ENCODE data around the gene TAF11L6. TPM values are rescaled to one million over a fixed set of nuclear protein-coding genes. Genes with fewer than 3 reads are reported as not detected.
"Not testable (repeated sequence)": the region's sequence is repeated elsewhere in the genome, so short reads cannot be mapped to it uniquely, and the experiment has no call there.

TAF11L6 gene
- polyA plus RNA-seq: not detected

DNA sequence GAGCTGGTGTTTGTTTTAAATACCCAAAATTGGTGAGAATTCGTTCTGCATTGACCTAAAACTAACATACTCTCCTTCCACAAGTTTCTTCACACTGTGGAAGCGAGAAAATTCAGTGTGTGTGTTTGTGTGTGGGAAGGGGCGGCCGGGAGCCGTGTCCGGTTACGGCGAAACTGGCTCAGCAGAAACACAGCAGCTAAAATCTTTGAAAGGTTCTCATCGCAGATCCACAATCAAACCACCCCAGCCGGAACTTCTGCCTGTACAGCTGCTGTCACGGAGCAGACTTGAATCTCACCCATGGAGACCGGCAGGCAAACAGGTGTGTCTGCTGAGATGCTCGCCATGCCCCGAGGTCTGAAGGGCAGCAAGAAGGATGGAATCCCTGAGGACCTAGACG, at the start of gene TAF11L6:
Gene TAF11L6 (plus strand): TSS at position 301 of the 400 bp plus-strand sequence.
- H3K4me3 ChIP-seq (ENCODE audit: low read depth in 1 of 2, low read length in 2 of 2); H3K4me1 ChIP-seq (ENCODE audit: control insufficient read depth in 2 of 2, insufficient read depth in 2 of 2, low read length in 1 of 2); H3K27me3 ChIP-seq (ENCODE audit: control insufficient read depth in 1 of 2, insufficient read depth in 2 of 2, low read length in 2 of 2); H3K9me3 ChIP-seq (ENCODE audit: control insufficient read depth in 2 of 2, insufficient read depth in 1 of 2, low read depth in 1 of 2, low read length in 1 of 2); H3K27ac ChIP-seq (ENCODE audit: low read depth in 2 of 2, low read length in 1 of 2); H3K36me3 ChIP-seq (ENCODE audit: control insufficient read depth in 2 of 2, insufficient read depth in 2 of 2, low read length in 1 of 2): not testable (repeated sequence)
- WGBS, 2 donors: no CpG with 5 or more reads among the region's 15 CpGs

- 68 to 79% methylated on average over 4 of the region's 4 CpGs for WGBS, 2 donors
- Histone ChIP-seq H3K4me3 (ENCODE audit: low read depth in 1 of 2, low read length in 2 of 2) (no peak overlapping the region), H3K9me3 (ENCODE audit: control insufficient read depth in 2 of 2, insufficient read depth in 1 of 2, low read depth in 1 of 2, low read length in 1 of 2) (no peaks in the 10 kb centered on the region), H3K27ac (ENCODE audit: low read depth in 2 of 2, low read length in 1 of 2) (no peak overlapping the region), H3K27me3 (ENCODE audit: control insufficient read depth in 1 of 2, insufficient read depth in 2 of 2, low read length in 2 of 2) (no peaks in the 10 kb centered on the region), H3K36me3 (ENCODE audit: control insufficient read depth in 2 of 2, insufficient read depth in 2 of 2, low read length in 1 of 2) (no peaks in the 10 kb centered on the region), H3K4me1 (ENCODE audit: control insufficient read depth in 2 of 2, insufficient read depth in 2 of 2, low read length in 1 of 2) (no peaks in the 10 kb centered on the region)
Observed at GRCh38 chr5:17481378-17481777, 47.1 kb upstream of the TAF11L6 start.

- no peaks in the 10 kb centered on the region for H3K27me3 ChIP-seq (ENCODE audit: control insufficient read depth in 1 of 2, insufficient read depth in 2 of 2, low read length in 2 of 2)
- no peak overlapping the region for H3K27ac ChIP-seq (ENCODE audit: low read depth in 2 of 2, low read length in 1 of 2)
- no peaks in the 10 kb centered on the region for H3K4me1 ChIP-seq (ENCODE audit: control insufficient read depth in 2 of 2, insufficient read depth in 2 of 2, low read length in 1 of 2)
- 72 to 79% methylated on average over 2 of the region's 2 CpGs for WGBS, 2 donors
- no peak overlapping the region for H3K4me3 ChIP-seq (ENCODE audit: low read depth in 1 of 2, low read length in 2 of 2)
- H3K9me3 ChIP-seq (ENCODE audit: control insufficient read depth in 2 of 2, insufficient read depth in 1 of 2, low read depth in 1 of 2, low read length in 1 of 2): no peaks in the 10 kb centered on the region
- H3K36me3 ChIP-seq (ENCODE audit: control insufficient read depth in 2 of 2, insufficient read depth in 2 of 2, low read length in 1 of 2): no peaks in the 10 kb centered on the region
Observed at GRCh38 chr5:17482790-17483189, 45.7 kb upstream of the TAF11L6 start.

GRCh38 chr5:17486464-17487173, 41.9 kb upstream of the TAF11L6 start:
- not testable (repeated sequence) for H3K36me3 ChIP-seq (ENCODE audit: control insufficient read depth in 2 of 2, insufficient read depth in 2 of 2, low read length in 1 of 2); H3K27ac ChIP-seq (ENCODE audit: low read depth in 2 of 2, low read length in 1 of 2); H3K27me3 ChIP-seq (ENCODE audit: control insufficient read depth in 1 of 2, insufficient read depth in 2 of 2, low read length in 2 of 2); H3K4me3 ChIP-seq (ENCODE audit: low read depth in 1 of 2, low read length in 2 of 2); H3K9me3 ChIP-seq (ENCODE audit: control insufficient read depth in 2 of 2, insufficient read depth in 1 of 2, low read depth in 1 of 2, low read length in 1 of 2); H3K4me1 ChIP-seq (ENCODE audit: control insufficient read depth in 2 of 2, insufficient read depth in 2 of 2, low read length in 1 of 2)
- 89 to 93% methylated on average over 10 of the region's 10 CpGs for WGBS, 2 donors

- H3K27me3 ChIP-seq (ENCODE audit: control insufficient read depth in 1 of 2, insufficient read depth in 2 of 2, low read length in 2 of 2): no peaks in the 10 kb centered on the region
- WGBS, 2 donors: 88 to 93% methylated on average over 1 of the region's 1 CpG
- H3K4me1 ChIP-seq (ENCODE audit: control insufficient read depth in 2 of 2, insufficient read depth in 2 of 2, low read length in 1 of 2): no peaks in the 10 kb centered on the region
- no peak overlapping the region for H3K4me3 ChIP-seq (ENCODE audit: low read depth in 1 of 2, low read length in 2 of 2)
- no peaks in the 10 kb centered on the region for H3K36me3 ChIP-seq (ENCODE audit: control insufficient read depth in 2 of 2, insufficient read depth in 2 of 2, low read length in 1 of 2)
- no peak overlapping the region for H3K27ac ChIP-seq (ENCODE audit: low read depth in 2 of 2, low read length in 1 of 2)
- no peaks in the 10 kb centered on the region for H3K9me3 ChIP-seq (ENCODE audit: control insufficient read depth in 2 of 2, insufficient read depth in 1 of 2, low read depth in 1 of 2, low read length in 1 of 2)
Observed at GRCh38 chr5:17487174-17487512, 41.3 kb upstream of the TAF11L6 start.

- H3K4me1 ChIP-seq (ENCODE audit: control insufficient read depth in 2 of 2, insufficient read depth in 2 of 2, low read length in 1 of 2); H3K27me3 ChIP-seq (ENCODE audit: control insufficient read depth in 1 of 2, insufficient read depth in 2 of 2, low read length in 2 of 2); H3K4me3 ChIP-seq (ENCODE audit: low read depth in 1 of 2, low read length in 2 of 2); H3K36me3 ChIP-seq (ENCODE audit: control insufficient read depth in 2 of 2, insufficient read depth in 2 of 2, low read length in 1 of 2); H3K9me3 ChIP-seq (ENCODE audit: control insufficient read depth in 2 of 2, insufficient read depth in 1 of 2, low read depth in 1 of 2, low read length in 1 of 2); H3K27ac ChIP-seq (ENCODE audit: low read depth in 2 of 2, low read length in 1 of 2): not testable (repeated sequence)
- WGBS, 2 donors: 92 to 97% methylated on average over 19 to 23 of the region's 23 CpGs
Observed at GRCh38 chr5:17491257-17491656, 37.2 kb upstream of the TAF11L6 start.

DNA sequence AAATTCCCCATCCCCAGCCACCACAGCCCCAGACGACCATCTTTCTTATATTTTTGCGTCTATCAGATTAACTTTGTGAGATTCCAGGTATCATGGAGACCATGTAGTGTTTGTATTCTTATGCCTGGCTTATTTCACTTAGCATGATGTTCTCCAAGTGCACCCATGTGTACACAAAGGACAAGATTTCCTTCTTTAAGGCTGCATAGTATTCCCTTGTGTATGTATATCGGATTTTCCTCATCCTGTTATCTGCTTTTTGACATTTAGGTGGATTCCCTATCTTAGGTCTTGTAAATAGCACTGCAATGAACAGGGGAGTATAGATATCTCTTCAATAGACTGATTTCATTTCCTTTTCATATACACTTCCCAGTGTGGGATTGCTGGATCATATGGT, 35.7 kb upstream of the TAF11L6 start:
- Histone ChIP-seq H3K4me1 (ENCODE audit: control insufficient read depth in 2 of 2, insufficient read depth in 2 of 2, low read length in 1 of 2) (no peaks in the 10 kb centered on the region), H3K4me3 (ENCODE audit: low read depth in 1 of 2, low read length in 2 of 2) (no peak overlapping the region), H3K36me3 (ENCODE audit: control insufficient read depth in 2 of 2, insufficient read depth in 2 of 2, low read length in 1 of 2) (no peaks in the 10 kb centered on the region), H3K27me3 (ENCODE audit: control insufficient read depth in 1 of 2, insufficient read depth in 2 of 2, low read length in 2 of 2) (no peaks in the 10 kb centered on the region), H3K9me3 (ENCODE audit: control insufficient read depth in 2 of 2, insufficient read depth in 1 of 2, low read depth in 1 of 2, low read length in 1 of 2) (no peaks in the 10 kb centered on the region), H3K27ac (ENCODE audit: low read depth in 2 of 2, low read length in 1 of 2) (no peak overlapping the region)
- 84 to 90% methylated on average over 3 of the region's 3 CpGs for WGBS, 2 donors

DNA sequence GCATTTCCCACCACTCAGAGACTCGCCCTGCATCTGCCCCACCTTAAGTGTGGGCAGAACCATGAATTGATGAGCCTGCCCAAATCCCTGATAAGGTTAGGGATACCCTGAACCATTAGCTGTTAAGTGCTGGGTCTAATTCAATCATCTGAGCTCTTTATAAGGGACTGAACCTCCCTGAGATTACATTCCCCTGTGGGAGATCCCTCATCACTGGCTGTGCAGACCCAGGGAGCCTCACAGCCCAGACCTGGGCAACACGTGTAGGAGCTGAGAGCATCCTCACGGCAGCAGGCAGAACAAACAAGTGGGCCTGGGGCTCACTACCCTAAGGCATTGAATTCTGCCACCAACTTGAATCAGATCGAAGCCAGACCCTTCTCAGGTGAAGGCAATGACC, 31.0 kb upstream of the TAF11L6 start:
- no peaks in the 10 kb centered on the region for H3K4me1 ChIP-seq (ENCODE audit: control insufficient read depth in 2 of 2, insufficient read depth in 2 of 2, low read length in 1 of 2)
- no peak overlapping the region for H3K4me3 ChIP-seq (ENCODE audit: low read depth in 1 of 2, low read length in 2 of 2)
- WGBS, 2 donors: 74 to 79% methylated on average over 4 of the region's 4 CpGs
- no peaks in the 10 kb centered on the region for H3K36me3 ChIP-seq (ENCODE audit: control insufficient read depth in 2 of 2, insufficient read depth in 2 of 2, low read length in 1 of 2)
- no peak overlapping the region for H3K27ac ChIP-seq (ENCODE audit: low read depth in 2 of 2, low read length in 1 of 2)
- H3K27me3 ChIP-seq (ENCODE audit: control insufficient read depth in 1 of 2, insufficient read depth in 2 of 2, low read length in 2 of 2): no peaks in the 10 kb centered on the region
- H3K9me3 ChIP-seq (ENCODE audit: control insufficient read depth in 2 of 2, insufficient read depth in 1 of 2, low read depth in 1 of 2, low read length in 1 of 2): no peaks in the 10 kb centered on the region

DNA sequence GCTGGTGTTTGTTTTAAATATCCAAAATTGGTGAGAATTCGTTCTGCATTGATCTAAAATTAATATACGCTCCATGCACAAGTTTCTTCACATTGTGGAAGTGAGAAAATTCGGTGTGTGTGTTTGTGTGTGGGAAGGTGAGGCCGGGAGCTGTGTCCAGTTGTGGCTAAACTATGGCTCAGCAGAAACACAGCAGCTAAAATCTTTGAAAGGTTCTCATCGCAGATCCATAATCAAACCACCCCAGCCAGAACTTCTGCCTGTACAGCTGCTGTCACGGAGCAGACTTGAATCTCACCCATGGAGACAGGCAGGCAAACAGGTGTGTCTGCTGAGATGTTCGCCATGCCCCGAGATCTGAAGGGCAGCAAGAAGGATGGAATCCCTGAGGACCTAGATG, 30.5 kb upstream of the TAF11L6 start, which contains the start of gene TAF11L2:
Gene TAF11L2 (plus strand): TSS at position 301 of the 400 bp plus-strand sequence.
- H3K9me3 ChIP-seq (ENCODE audit: control insufficient read depth in 2 of 2, insufficient read depth in 1 of 2, low read depth in 1 of 2, low read length in 1 of 2); H3K27me3 ChIP-seq (ENCODE audit: control insufficient read depth in 1 of 2, insufficient read depth in 2 of 2, low read length in 2 of 2); H3K27ac ChIP-seq (ENCODE audit: low read depth in 2 of 2, low read length in 1 of 2); H3K36me3 ChIP-seq (ENCODE audit: control insufficient read depth in 2 of 2, insufficient read depth in 2 of 2, low read length in 1 of 2); H3K4me1 ChIP-seq (ENCODE audit: control insufficient read depth in 2 of 2, insufficient read depth in 2 of 2, low read length in 1 of 2); H3K4me3 ChIP-seq (ENCODE audit: low read depth in 1 of 2, low read length in 2 of 2): not testable (repeated sequence)
- 89 to 90% methylated on average over 8 of the region's 8 CpGs for WGBS, 2 donors

GRCh38 chr5:17511775-17512325, 16.6 kb upstream of the TAF11L6 start:
- H3K4me1 ChIP-seq (ENCODE audit: control insufficient read depth in 2 of 2, insufficient read depth in 2 of 2, low read length in 1 of 2): no peaks in the 10 kb centered on the region
- no peaks in the 10 kb centered on the region for H3K36me3 ChIP-seq (ENCODE audit: control insufficient read depth in 2 of 2, insufficient read depth in 2 of 2, low read length in 1 of 2)
- H3K27ac ChIP-seq (ENCODE audit: low read depth in 2 of 2, low read length in 1 of 2): no peak overlapping the region
- no peaks in the 10 kb centered on the region for H3K9me3 ChIP-seq (ENCODE audit: control insufficient read depth in 2 of 2, insufficient read depth in 1 of 2, low read depth in 1 of 2, low read length in 1 of 2)
- H3K4me3 ChIP-seq (ENCODE audit: low read depth in 1 of 2, low read length in 2 of 2): no peak overlapping the region
- WGBS, 2 donors: 93 to 94% methylated on average over 17 of the region's 17 CpGs
- H3K27me3 ChIP-seq (ENCODE audit: control insufficient read depth in 1 of 2, insufficient read depth in 2 of 2, low read length in 2 of 2): no peaks in the 10 kb centered on the region
